ENCODE data around the gene PDE1A. TPM values are rescaled to one million over a fixed set of nuclear protein-coding genes. Genes with fewer than 3 reads are reported as not detected.

PDE1A gene
- total and polyA plus RNA-seq, 2 experiments from 2014 or later: 1.0 to 4.7 TPM

- no peak overlapping the region for H3K4me2 ChIP-seq
- H3K79me2 ChIP-seq: no peaks in the 10 kb centered on the region
- no peak overlapping the region for H2AFZ ChIP-seq
- TF ChIP-seq CTCF (IDR thresholded peaks at IDR 0.05; ENCODE audit: poor library complexity) (no peak), EZH2 (IDR thresholded peaks at IDR 0.05; ENCODE audit: borderline replicate concordance) (no peak), EZH2phosphoT487 (IDR thresholded peaks at IDR 0.05; ENCODE audit: low read depth, severe bottlenecking, unreplicated experiment) (no peak)
- no peaks in the 10 kb centered on the region for H3K27me3 ChIP-seq
- H3K4me3 ChIP-seq: no peak overlapping the region
- no peaks in the 10 kb centered on the region for H3K36me3 ChIP-seq (replicated peaks; ENCODE audit: insufficient read depth, low read depth)
- no peaks in the 10 kb centered on the region for H3K4me1 ChIP-seq (ENCODE audit: insufficient read depth)
- no peaks in the 10 kb centered on the region for H4K20me1 ChIP-seq (ENCODE audit: insufficient read depth, poor library complexity, severe bottlenecking)
- H3K27ac ChIP-seq: no peak overlapping the region
- H3K9me2 ChIP-seq (replicated peaks; ENCODE audit: insufficient read depth): no peaks in the 10 kb centered on the region
- DNase-seq (ENCODE audit: low spot score): no peak
- 94% methylated on average over 1 of the region's 1 CpG for WGBS (ENCODE audit: low lambda C conversion rate, missing lambda C conversion rate)
- H3K9me3 ChIP-seq (ENCODE audit: low read depth): no peaks in the 10 kb centered on the region
Observed at GRCh38 chr2:182164686-182165085, 262.1 kb downstream of the PDE1A start.

GRCh38 chr2:182163878-182164277, 263.0 kb downstream of the PDE1A start:
- peak overlapping the region; percentile 42 for H3K27ac ChIP-seq
- no peaks in the 10 kb centered on the region for H4K20me1 ChIP-seq (ENCODE audit: insufficient read depth, poor library complexity, severe bottlenecking)
- no peak overlapping the region for H3K4me3 ChIP-seq
- 82% methylated on average over 3 of the region's 3 CpGs for WGBS (ENCODE audit: low lambda C conversion rate, missing lambda C conversion rate)
- H3K27me3 ChIP-seq: no peaks in the 10 kb centered on the region
- H3K4me1 ChIP-seq (ENCODE audit: insufficient read depth): no peaks in the 10 kb centered on the region
- H3K4me2 ChIP-seq: no peak overlapping the region
- H3K9me3 ChIP-seq (ENCODE audit: low read depth): no peaks in the 10 kb centered on the region
- DNase-seq (ENCODE audit: low spot score): peak; percentile 37
- TF ChIP-seq CTCF (IDR thresholded peaks at IDR 0.05; ENCODE audit: poor library complexity) (no peak), EZH2phosphoT487 (IDR thresholded peaks at IDR 0.05; ENCODE audit: low read depth, severe bottlenecking, unreplicated experiment) (no peak), EZH2 (IDR thresholded peaks at IDR 0.05; ENCODE audit: borderline replicate concordance) (no peak)
- no peaks in the 10 kb centered on the region for H3K36me3 ChIP-seq (replicated peaks; ENCODE audit: insufficient read depth, low read depth)
- H3K79me2 ChIP-seq: no peaks in the 10 kb centered on the region
- no peaks in the 10 kb centered on the region for H3K9me2 ChIP-seq (replicated peaks; ENCODE audit: insufficient read depth)
- no peak overlapping the region for H2AFZ ChIP-seq

- 77% methylated on average over 2 of the region's 2 CpGs for WGBS (ENCODE audit: low lambda C conversion rate, missing lambda C conversion rate)
- Histone ChIP-seq H3K9me3 (ENCODE audit: low read depth) (no peaks in the 10 kb centered on the region), H2AFZ (no peak overlapping the region)
Observed at GRCh38 chr2:182148344-182148743, 278.5 kb downstream of the PDE1A start.

More at GRCh38 chr2:182148344-182148743, 278.5 kb downstream of the PDE1A start:
- Histone ChIP-seq H3K36me3 (replicated peaks; ENCODE audit: insufficient read depth, low read depth) (no peaks in the 10 kb centered on the region), H3K9me2 (replicated peaks; ENCODE audit: insufficient read depth) (no peaks in the 10 kb centered on the region), H3K79me2 (no peaks in the 10 kb centered on the region), H3K4me1 (ENCODE audit: insufficient read depth) (no peaks in the 10 kb centered on the region), H3K27ac (no peak overlapping the region), H4K20me1 (ENCODE audit: insufficient read depth, poor library complexity, severe bottlenecking) (no peaks in the 10 kb centered on the region), H3K4me2 (no peak overlapping the region), H3K27me3 (no peaks in the 10 kb centered on the region), H3K4me3 (no peak overlapping the region)
- TF ChIP-seq EZH2phosphoT487 (IDR thresholded peaks at IDR 0.05; ENCODE audit: low read depth, severe bottlenecking, unreplicated experiment) (no peak), CTCF (IDR thresholded peaks at IDR 0.05; ENCODE audit: poor library complexity) (no peak), EZH2 (IDR thresholded peaks at IDR 0.05; ENCODE audit: borderline replicate concordance) (no peak)
- no peak for DNase-seq (ENCODE audit: low spot score)
